Fibroblast of lung (primary cell): Measurements from ENCODE around the gene IGFBPL1. TPM values are rescaled to one million over a fixed set of nuclear protein-coding genes. Genes with fewer than 3 reads are reported as not detected.

Source experiments
- DNase-seq, 2 donors: peaks; one replicate each; pipeline versions ENCODE4 v3.0.0 to v3.0.0-alpha.2; 2010; ENCODE audit warnings: low read depth in 2 of 2
- H2AFZ ChIP-seq: 2 replicates; pipeline ENCODE4 v1.5.1; 2012; ENCODE audit warnings: low read length, control low read depth, inconsistent platforms
- H3K27ac ChIP-seq: 2 replicates; pipeline ENCODE4 v1.5.1; 2011; ENCODE audit warnings: low read length, control low read depth; ENCODE audit not compliant: insufficient read depth
- H3K27me3 ChIP-seq: 2 replicates; pipeline ENCODE4 v1.5.1; 2011; ENCODE audit warnings: mild to moderate bottlenecking, low read length; ENCODE audit not compliant: control insufficient read depth, insufficient read depth
- H3K36me3 ChIP-seq: 2 replicates; pipeline ENCODE4 v1.5.1; 2011; ENCODE audit warnings: low read length; ENCODE audit not compliant: control insufficient read depth, insufficient read depth
- H3K4me1 ChIP-seq: 2 replicates; pipeline ENCODE4 v1.5.1; 2011; ENCODE audit warnings: low read length; ENCODE audit not compliant: control insufficient read depth, insufficient read depth; ENCODE audit errors: extremely low read depth
- H3K4me2 ChIP-seq: 2 replicates; pipeline ENCODE4 v1.5.1; 2011; ENCODE audit warnings: low read length, control low read depth; ENCODE audit not compliant: insufficient read depth; ENCODE audit errors: extremely low read depth
- H3K4me3 ChIP-seq, 4 experiments: fragments of 200-600 bp in 1 of 4; sonication (generic) in 1 of 4; replicated peaks in 1 of 4; 2 replicates each; pipeline ENCODE4 v1.5.1; 2011 to 2016; ENCODE audit warnings: low read length in 4 of 4, low read depth in 3 of 4, mild to moderate bottlenecking in 3 of 4, control low read depth in 2 of 4, inconsistent platforms in 1 of 4, mixed read lengths in 1 of 4; ENCODE audit not compliant: insufficient read depth in 1 of 4; ENCODE audit errors: control extremely low read depth in 1 of 4
- H3K79me2 ChIP-seq: 2 replicates; pipeline ENCODE4 v1.5.1; 2012; ENCODE audit warnings: mild to moderate bottlenecking, low read length, inconsistent platforms; ENCODE audit not compliant: control insufficient read depth, insufficient read depth
- H3K9ac ChIP-seq: 2 replicates; pipeline ENCODE4 v1.5.1; 2011; ENCODE audit warnings: mild to moderate bottlenecking, low read length, control low read depth; ENCODE audit not compliant: insufficient read depth
- H3K9me3 ChIP-seq: 2 replicates; pipeline ENCODE4 v1.5.1; 2012; ENCODE audit warnings: low read depth, low read length; ENCODE audit not compliant: control insufficient read depth, insufficient read depth
- H4K20me1 ChIP-seq: 2 replicates; pipeline ENCODE4 v1.5.1; 2011; ENCODE audit warnings: low read length; ENCODE audit not compliant: control insufficient read depth, insufficient read depth; ENCODE audit errors: extremely low read depth
- CTCF ChIP-seq, 2 donors: IDR thresholded peaks in 1 of 2; conservative IDR thresholded peaks in 1 of 2; 1 replicate in 1 of 2; 2 replicates in 1 of 2; pipeline ENCODE4 v1.5.1; 2011 to 2012; ENCODE audit warnings: low read length in 2 of 2, control low read depth in 1 of 2, inconsistent platforms in 1 of 2, low read depth in 1 of 2, mild to moderate bottlenecking in 1 of 2
- EZH2 ChIP-seq: IDR thresholded peaks from 2 replicates; pipeline ENCODE4 v1.5.1; 2012; ENCODE audit warnings: low read length, control low read depth, mild to moderate bottlenecking; ENCODE audit errors: missing control alignments
- polyA plus RNA-seq, 2 donors: library from polyadenylated mRNA; depleted of rRNA in 1 of 2; stranded (reverse) in 1 of 2; unstranded in 1 of 2; fragments of >200 nt; gene quantifications; 2 replicates each; pipeline ENCODE4 v1.2.1, GENCODE V29; 2011 to 2012; ENCODE audit warnings: missing spikeins in 1 of 2
- total RNA-seq: library from RNA; depleted of rRNA; stranded (reverse); fragments of >200 nt; gene quantifications from 2 replicates; pipeline ENCODE4 v1.2.1, GENCODE V29; 2014

The IGFBPL1 gene
- total and polyA plus RNA-seq, 2 donors (not counting 1 experiment from before 2014, with no cell fraction given) = not detected

- no peak overlapping the region for H2AFZ ChIP-seq
- no peaks in the 10 kb centered on the region for H3K36me3 ChIP-seq
- no peaks in the 10 kb centered on the region for H4K20me1 ChIP-seq
- TF ChIP-seq EZH2 (no peak), CTCF (conservative IDR thresholded peaks at IDR 0.05 in 1 of 2, IDR thresholded peaks at IDR 0.05 in 1 of 2; ENCODE audit: low read depth in 1 of 2, low read length in 2 of 2) (no peak)
- H3K4me1 ChIP-seq = no peaks in the 10 kb centered on the region
- H3K9ac ChIP-seq = no peak overlapping the region
- no peak overlapping the region for H3K4me2 ChIP-seq
- H3K9me3 ChIP-seq = no peaks in the 10 kb centered on the region
- no peaks in the 10 kb centered on the region for H3K79me2 ChIP-seq
- H3K27me3 ChIP-seq = peaks cover 27% of the 10 kb centered on the region
- no peak overlapping the region for H3K27ac ChIP-seq
- DNase-seq = no peak
- H3K4me3 ChIP-seq = no peak overlapping the region
Observed at GRCh38 chr9:38422555-38423260, 1.5 kb downstream of the IGFBPL1 start.

- no peak overlapping the region for H2AFZ ChIP-seq
- no peak for DNase-seq
- H3K4me1 ChIP-seq = no peaks in the 10 kb centered on the region
Observed at GRCh38 chr9:38421498-38422211, 2.6 kb downstream of the IGFBPL1 start.

More at GRCh38 chr9:38421498-38422211, 2.6 kb downstream of the IGFBPL1 start:
- Histone ChIP-seq H3K36me3 (no peaks in the 10 kb centered on the region), H3K4me2 (no peak overlapping the region), H3K79me2 (no peaks in the 10 kb centered on the region), H4K20me1 (no peaks in the 10 kb centered on the region), H3K9ac (no peak overlapping the region), H3K9me3 (no peaks in the 10 kb centered on the region), H3K27ac (no peak overlapping the region), H3K27me3 (peaks cover 27% of the 10 kb centered on the region), H3K4me3 (no peak overlapping the region)
- no peak for TF ChIP-seq EZH2
- TF ChIP-seq CTCF (conservative IDR thresholded peaks at IDR 0.05 in 1 of 2, IDR thresholded peaks at IDR 0.05 in 1 of 2; ENCODE audit: low read depth in 1 of 2, low read length in 2 of 2) = no peak
